LNCaP clone FGC (cell line): ENCODE results near the gene KLK8.

Experiments
- DNase-seq: peaks from one replicate; pipeline ENCODE4 v3.0.0-alpha.2; 2011; ENCODE audit warnings: low read depth
- H3K4me3 ChIP-seq: 2 replicates; pipeline ENCODE4 v1.5.1; 2011; ENCODE audit warnings: mild to moderate bottlenecking, low read depth, low read length, control low read depth
- CTCF ChIP-seq: IDR thresholded peaks from 2 replicates; pipeline ENCODE4 v1.5.1; 2012; ENCODE audit warnings: mild to moderate bottlenecking; ENCODE audit not compliant: control insufficient read depth, insufficient read depth; ENCODE audit errors: extremely low read depth

The KLK8 gene

GRCh38 chr19:51031880-51032225 lies 30.4 kb upstream of the KLK8 start:
- TF ChIP-seq CTCF = no peak
- DNase-seq = no peak
- no peak overlapping the region for H3K4me3 ChIP-seq

DNA sequence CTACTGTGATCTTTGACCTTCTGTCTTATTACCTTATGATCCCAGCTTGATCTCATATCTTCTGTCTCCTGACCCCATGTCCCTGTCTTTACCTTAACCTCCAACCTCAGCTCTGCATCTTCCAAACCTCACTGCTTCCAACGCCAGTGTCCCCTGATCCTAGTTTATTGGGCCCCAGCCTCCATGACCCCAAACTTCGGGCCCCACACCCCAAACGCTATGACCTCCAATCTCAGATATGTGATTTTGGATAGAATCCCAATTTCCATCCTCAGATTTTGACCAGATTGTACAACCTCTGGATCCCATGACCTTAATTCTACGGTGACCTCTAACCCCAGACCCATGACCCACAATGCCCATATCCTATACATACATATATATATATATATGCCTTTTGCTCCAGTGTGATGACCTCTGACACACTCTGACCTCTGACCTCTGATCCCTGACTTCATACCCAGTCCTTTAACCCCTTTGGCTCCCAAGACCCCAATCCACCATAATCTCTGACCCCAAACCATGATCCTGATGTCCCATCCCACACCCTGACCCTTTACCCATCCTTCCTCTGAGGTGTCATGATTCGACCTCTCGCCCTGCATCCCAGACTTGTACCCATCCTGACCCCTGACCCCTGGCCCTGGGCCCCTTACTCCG lies 29.9 kb upstream of the KLK8 start:
- no peak for TF ChIP-seq CTCF
- no peak overlapping the region for H3K4me3 ChIP-seq
- no peak for DNase-seq

- TF ChIP-seq CTCF = no peak
- H3K4me3 ChIP-seq = no peak overlapping the region
- no peak for DNase-seq
Measured at GRCh38 chr19:51030631-51031030, 29.2 kb upstream of the KLK8 start.

- DNase-seq = no peak
- no peak for TF ChIP-seq CTCF
- H3K4me3 ChIP-seq = no peak overlapping the region
Measured at GRCh38 chr19:51029718-51030117, 28.3 kb upstream of the KLK8 start.

DNA sequence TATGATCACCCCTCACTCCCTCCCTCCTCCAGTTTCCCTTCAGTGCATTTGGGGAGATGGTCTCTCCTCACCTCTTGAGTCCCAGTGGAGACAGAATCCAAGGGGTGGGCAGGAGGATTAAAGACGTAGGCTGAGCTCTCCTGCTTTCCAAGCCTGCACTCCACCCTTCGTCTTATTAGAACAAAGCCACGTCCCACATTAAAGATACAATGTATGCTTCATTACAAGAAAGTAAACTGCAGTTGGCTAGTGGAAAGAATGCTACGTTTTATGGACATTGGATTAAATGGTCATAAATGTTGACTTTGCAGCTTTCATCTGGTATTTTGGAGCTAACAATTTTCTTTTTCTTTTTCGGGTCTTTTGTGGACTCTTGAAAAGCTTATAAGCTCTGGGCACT lies 26.5 kb upstream of the KLK8 start:
- TF ChIP-seq CTCF = no peak
- DNase-seq = no peak
- H3K4me3 ChIP-seq = no peak overlapping the region

DNA sequence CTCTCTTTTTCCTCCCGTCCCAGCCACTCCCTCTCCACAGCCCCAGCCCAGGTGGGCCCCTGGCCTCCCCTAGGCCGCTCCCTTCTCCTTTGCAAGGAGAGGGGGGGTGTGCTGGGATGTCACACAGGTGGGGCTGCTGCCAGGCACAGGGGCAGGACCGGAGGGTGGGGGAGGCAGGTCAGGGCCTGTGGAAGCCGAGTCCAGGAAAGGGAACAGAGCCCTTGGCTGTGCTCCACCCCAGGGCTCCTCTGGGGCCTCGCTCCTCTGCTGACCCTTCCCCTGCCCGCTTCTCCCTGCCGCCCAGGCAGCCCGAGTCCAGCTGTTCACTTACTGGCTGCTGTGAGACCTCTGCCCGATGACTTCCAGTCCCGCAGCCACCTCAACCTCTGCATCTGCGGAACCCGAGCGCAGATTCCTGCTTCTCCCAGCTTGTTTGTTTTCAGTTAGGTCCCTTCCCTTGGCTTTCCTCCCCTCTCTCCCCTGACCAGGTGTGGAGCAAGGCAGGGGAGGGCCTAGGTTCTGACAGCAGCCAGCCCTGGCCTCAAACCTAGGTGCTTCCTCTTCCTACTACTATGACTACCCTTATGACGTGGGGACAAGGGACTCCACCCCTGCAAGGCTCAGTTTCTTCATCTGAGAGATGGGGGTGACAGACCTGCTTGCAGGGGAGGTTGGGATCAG lies 25.9 kb upstream of the KLK8 start:
- TF ChIP-seq CTCF = no peak
- no peak overlapping the region for H3K4me3 ChIP-seq
- no peak for DNase-seq

GRCh38 chr19:51026554-51026831 lies 25.1 kb upstream of the KLK8 start, which contains the start of gene KLK11:
TSS of gene KLK11 (minus strand) at chr19:51026616. CDS start at chr19:51025631, 985 bp downstream.
- no peak within 1 kb of the TSS for H3K4me3 ChIP-seq
- DNase-seq = no peak
- TF ChIP-seq CTCF = no peak
